Activated naive CD8-positive, alpha-beta T cell treated with anti-CD3 and anti-CD28 coated beads, Interleukin-2, amount 50 U/mL, for 24 hours (primary cell): ENCODE data around the gene NSD1.
A peak's percentile ranks its signal among the peaks of the same experiment; 100 is the strongest.

Source experiments
- ATAC-seq: fragments of 150-1000 bp; cut with Tn5 transposase; one replicate; pipeline ENCODE4 v1.10.0; 2021
- DNase-seq: peaks from one replicate; pipeline ENCODE4 v3.0.0; 2021
- H3K27ac Mint-ChIP-seq: one replicate; pipeline ENCODE4 v1.8.0; 2021; ENCODE audit warnings: mild to moderate bottlenecking, mixed read lengths
- H3K27me3 Mint-ChIP-seq: one replicate; pipeline ENCODE4 v1.8.0; 2021; ENCODE audit warnings: mixed read lengths
- H3K36me3 Mint-ChIP-seq: one replicate; pipeline ENCODE4 v1.8.0; 2021; ENCODE audit warnings: low read depth, mixed read lengths
- H3K4me1 Mint-ChIP-seq: one replicate; pipeline ENCODE4 v1.8.0; 2021; ENCODE audit warnings: mixed read lengths
- H3K4me3 Mint-ChIP-seq: one replicate; pipeline ENCODE4 v1.8.0; 2021; ENCODE audit warnings: mild to moderate bottlenecking, moderate library complexity, mixed read lengths
- H3K9me3 Mint-ChIP-seq: one replicate; pipeline ENCODE4 v1.8.0; 2021; ENCODE audit warnings: mixed read lengths

NSD1 gene

GRCh38 chr5:177310757-177311391 is 177.3 kb downstream of the NSD1 start:
- peak overlapping the region; percentile 84 for H3K4me3 Mint-ChIP-seq
- H3K36me3 Mint-ChIP-seq, result peaks cover 13% of the 10 kb centered on the region
- H3K27ac Mint-ChIP-seq, result peak overlapping the region; percentile 67
- peaks cover 37% of the 10 kb centered on the region for H3K4me1 Mint-ChIP-seq
- H3K27me3 Mint-ChIP-seq, result no peaks in the 10 kb centered on the region
- no peaks in the 10 kb centered on the region for H3K9me3 Mint-ChIP-seq
- DNase-seq (no peak), ATAC-seq (no peak)

DNA sequence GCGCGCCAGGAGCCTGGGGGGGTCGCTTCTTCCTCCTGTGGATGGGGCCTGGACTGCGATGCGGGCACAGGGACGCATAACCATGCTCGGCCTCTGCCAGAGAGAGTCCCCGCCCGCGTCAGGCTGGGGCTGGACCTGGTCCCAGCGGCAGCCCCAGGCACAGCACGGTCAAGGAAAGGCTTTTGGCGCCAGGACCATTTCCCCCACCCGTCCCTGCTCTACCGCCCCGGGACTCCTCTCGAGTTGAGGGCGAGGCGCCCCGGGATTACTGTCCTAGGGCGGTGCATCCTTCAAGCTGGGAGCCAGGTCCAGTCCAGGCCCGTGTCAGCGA is 177.8 kb downstream of the NSD1 start:
- peak overlapping the region; percentile 84 for H3K4me3 Mint-ChIP-seq
- H3K36me3 Mint-ChIP-seq, result peaks cover 8% of the 10 kb centered on the region
- H3K27me3 Mint-ChIP-seq, result no peaks in the 10 kb centered on the region
- no peak for ATAC-seq
- H3K27ac Mint-ChIP-seq, result no peak overlapping the region
- H3K4me1 Mint-ChIP-seq, result peaks cover 33% of the 10 kb centered on the region
- DNase-seq, result no peak
- H3K9me3 Mint-ChIP-seq, result no peaks in the 10 kb centered on the region

DNA sequence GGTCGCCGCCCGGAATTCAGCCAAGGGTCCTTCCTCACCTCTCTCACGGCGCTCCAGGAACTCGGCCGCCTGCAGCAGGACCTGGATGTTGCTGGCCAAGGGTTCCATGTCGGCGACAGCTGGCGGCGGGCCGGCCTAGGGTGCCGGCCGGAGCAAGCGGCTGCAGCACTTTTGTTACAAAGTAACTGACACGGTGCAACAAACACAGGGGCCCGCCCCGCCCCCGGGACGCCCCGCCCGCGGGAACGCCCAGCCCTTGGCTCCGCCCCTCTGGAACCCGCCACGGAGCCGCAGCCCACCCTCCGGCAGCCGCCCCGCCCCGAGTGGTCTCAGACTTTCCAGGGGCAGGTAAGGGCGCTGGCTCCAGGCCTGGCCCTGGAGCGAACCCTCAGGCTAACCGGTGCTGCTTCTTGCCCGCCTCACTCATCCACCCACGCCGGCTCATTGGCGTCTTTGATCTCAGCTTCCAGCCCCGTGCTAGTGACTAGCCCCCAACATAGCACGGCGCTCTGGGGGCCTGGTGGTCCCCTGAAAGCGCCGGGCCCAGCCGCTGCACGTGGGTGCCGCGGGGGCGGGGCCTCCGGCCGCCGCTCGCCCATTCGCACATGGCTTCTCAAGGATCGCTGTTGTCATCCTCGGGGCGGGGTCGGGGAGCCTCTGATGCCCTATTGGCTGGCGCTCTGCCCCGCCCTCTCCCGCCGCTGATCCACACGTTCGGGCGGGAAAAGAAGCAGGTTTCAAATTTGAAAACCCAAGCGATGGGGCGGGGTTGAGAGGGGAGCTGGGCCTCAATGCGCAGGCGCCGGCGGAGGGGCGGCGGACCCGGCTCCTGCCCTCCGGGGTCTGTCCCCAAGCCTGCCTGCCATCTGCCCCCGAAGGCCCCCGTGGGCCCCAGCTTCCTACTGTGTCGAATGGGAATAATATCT is 178.4 kb downstream of the NSD1 start, which contains the start of gene MXD3:
MXD3 (minus strand) TSS at position 176 of the 926 bp plus-strand sequence; CDS start at position 108, 68 bp downstream.
- peaks cover 28% of the 10 kb centered on the region for H3K4me1 Mint-ChIP-seq
- H3K4me3 Mint-ChIP-seq, result peak within 1 kb of the TSS; percentile 84
- peak; percentile 78 for ATAC-seq
- peak; percentile 98 for DNase-seq
- H3K36me3 Mint-ChIP-seq, result peaks cover 3% of the 10 kb centered on the region
- no peaks in the 10 kb centered on the region for H3K27me3 Mint-ChIP-seq
- H3K27ac Mint-ChIP-seq, result peak within 1 kb of the TSS; percentile 82
- H3K9me3 Mint-ChIP-seq, result no peaks in the 10 kb centered on the region

- Mint-ChIP-seq H3K4me1 (peaks cover 27% of the 10 kb centered on the region), H3K4me3 (peak overlapping the region; percentile 84), H3K27me3 (no peaks in the 10 kb centered on the region), H3K9me3 (no peaks in the 10 kb centered on the region), H3K27ac (peak overlapping the region; percentile 82), H3K36me3 (peaks cover 2% of the 10 kb centered on the region)
- ATAC-seq (peak; percentile 37), DNase-seq (peak; percentile 57)
Measured at GRCh38 chr5:177312649-177313181, 179.1 kb downstream of the NSD1 start.

DNA sequence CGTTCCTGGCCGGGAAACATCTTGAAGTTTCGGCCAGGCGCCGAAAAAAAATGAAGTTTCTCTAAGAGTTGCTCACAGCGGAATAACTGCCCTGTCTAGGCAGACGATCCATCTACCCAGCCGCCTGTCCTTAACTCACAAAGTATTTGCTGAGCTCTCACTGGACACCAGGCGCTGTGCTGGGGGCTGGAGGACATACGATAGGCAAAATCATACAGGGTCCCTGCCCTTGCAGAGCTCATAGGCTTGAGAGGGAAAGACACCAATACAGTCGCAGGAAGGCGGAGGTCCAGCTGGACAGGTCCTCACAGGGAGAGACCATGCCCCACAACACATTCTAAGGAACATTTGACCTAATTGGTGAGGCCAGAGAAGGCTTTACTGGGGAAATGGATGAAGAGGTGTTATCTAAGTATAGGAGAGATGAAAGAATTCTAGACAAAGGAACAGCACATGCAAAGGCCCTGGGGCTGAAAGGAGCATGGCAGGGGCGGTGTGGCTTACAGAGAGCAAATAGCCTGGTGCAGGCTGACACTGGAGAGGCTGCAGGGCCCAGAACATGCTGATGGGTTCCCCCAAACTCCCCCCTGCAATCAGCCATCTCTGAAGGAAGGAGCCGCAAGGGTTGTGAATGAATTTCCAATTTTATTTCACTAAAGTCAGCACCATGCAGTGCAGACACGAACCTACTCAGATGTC is 180.1 kb downstream of the NSD1 start:
- Mint-ChIP-seq H3K9me3 (no peaks in the 10 kb centered on the region), H3K27me3 (no peaks in the 10 kb centered on the region), H3K27ac (no peak overlapping the region), H3K36me3 (peaks cover 2% of the 10 kb centered on the region), H3K4me1 (peaks cover 32% of the 10 kb centered on the region), H3K4me3 (peak overlapping the region; percentile 84)
- ATAC-seq (no peak), DNase-seq (no peak)

- DNase-seq (no peak), ATAC-seq (no peak)
- Mint-ChIP-seq H3K27me3 (no peaks in the 10 kb centered on the region), H3K9me3 (no peaks in the 10 kb centered on the region), H3K4me3 (no peak overlapping the region), H3K36me3 (peaks cover 2% of the 10 kb centered on the region), H3K27ac (no peak overlapping the region), H3K4me1 (peaks cover 25% of the 10 kb centered on the region)
Measured at GRCh38 chr5:177314376-177315342, 181.1 kb downstream of the NSD1 start.

- Mint-ChIP-seq H3K9me3 (no peaks in the 10 kb centered on the region), H3K4me3 (no peak overlapping the region), H3K36me3 (peaks cover 2% of the 10 kb centered on the region), H3K27ac (no peak overlapping the region), H3K4me1 (peaks cover 28% of the 10 kb centered on the region), H3K27me3 (no peaks in the 10 kb centered on the region)
- DNase-seq (no peak), ATAC-seq (no peak)
Measured at GRCh38 chr5:177315411-177315810, 181.8 kb downstream of the NSD1 start.

- H3K4me1 Mint-ChIP-seq, result peaks cover 28% of the 10 kb centered on the region
- no peaks in the 10 kb centered on the region for H3K27me3 Mint-ChIP-seq
- H3K4me3 Mint-ChIP-seq, result no peak overlapping the region
- no peak for DNase-seq
- H3K27ac Mint-ChIP-seq, result no peak overlapping the region
- no peaks in the 10 kb centered on the region for H3K9me3 Mint-ChIP-seq
- ATAC-seq, result no peak
- H3K36me3 Mint-ChIP-seq, result peaks cover 2% of the 10 kb centered on the region
Measured at GRCh38 chr5:177316005-177316404, 182.4 kb downstream of the NSD1 start.

- ATAC-seq (peak; percentile 38), DNase-seq (peak; percentile 82)
- H3K36me3 Mint-ChIP-seq, result peaks cover 4% of the 10 kb centered on the region
- no peaks in the 10 kb centered on the region for H3K27me3 Mint-ChIP-seq
- H3K4me1 Mint-ChIP-seq, result peaks cover 20% of the 10 kb centered on the region
- H3K27ac Mint-ChIP-seq, result peak overlapping the region; percentile 35
- no peak overlapping the region for H3K4me3 Mint-ChIP-seq
- no peaks in the 10 kb centered on the region for H3K9me3 Mint-ChIP-seq
Measured at GRCh38 chr5:177317959-177318377, 184.4 kb downstream of the NSD1 start.

DNA sequence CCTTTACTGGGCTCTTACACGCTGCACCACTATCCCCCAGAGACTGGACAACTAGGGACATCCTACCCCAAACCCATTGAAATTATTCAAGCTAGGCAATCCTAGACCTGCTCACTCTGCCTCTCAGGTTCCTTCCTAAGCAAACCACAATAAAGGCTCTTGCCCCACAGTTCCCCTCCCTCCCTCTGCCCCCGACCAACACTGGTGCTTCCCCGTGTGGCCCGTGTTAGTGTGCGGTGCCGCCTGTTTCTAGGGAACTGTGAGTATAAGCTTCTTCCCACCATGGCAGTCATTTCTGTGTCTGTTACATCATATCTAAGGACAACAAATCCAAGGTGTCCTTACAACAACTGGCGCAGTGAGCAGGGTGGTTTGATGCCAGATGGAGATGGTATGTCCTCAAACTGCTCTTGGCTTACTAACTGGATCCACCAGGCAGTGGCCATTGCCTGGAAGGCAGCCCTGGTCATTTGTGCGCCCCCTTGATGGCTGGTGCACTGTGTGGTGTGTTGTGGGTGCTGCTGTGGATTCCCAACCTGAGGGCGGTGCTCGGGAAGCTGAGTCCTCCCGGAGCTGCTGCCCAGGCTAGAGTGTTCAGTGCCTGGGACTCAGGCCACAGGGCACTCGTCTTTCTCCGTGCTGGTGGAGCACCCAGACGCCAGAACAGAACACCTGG is 186.5 kb downstream of the NSD1 start:
- Mint-ChIP-seq H3K4me3 (no peak overlapping the region), H3K9me3 (no peaks in the 10 kb centered on the region), H3K27ac (no peak overlapping the region), H3K27me3 (no peaks in the 10 kb centered on the region), H3K36me3 (peaks cover 4% of the 10 kb centered on the region), H3K4me1 (peaks cover 25% of the 10 kb centered on the region)
- DNase-seq (no peak), ATAC-seq (peak; percentile 72)

GRCh38 chr5:177320879-177321278 is 187.3 kb downstream of the NSD1 start:
- DNase-seq (no peak), ATAC-seq (no peak)
- Mint-ChIP-seq H3K27ac (no peak overlapping the region), H3K9me3 (no peaks in the 10 kb centered on the region), H3K4me3 (no peak overlapping the region), H3K36me3 (peaks cover 4% of the 10 kb centered on the region), H3K27me3 (no peaks in the 10 kb centered on the region), H3K4me1 (peaks cover 25% of the 10 kb centered on the region)

DNA sequence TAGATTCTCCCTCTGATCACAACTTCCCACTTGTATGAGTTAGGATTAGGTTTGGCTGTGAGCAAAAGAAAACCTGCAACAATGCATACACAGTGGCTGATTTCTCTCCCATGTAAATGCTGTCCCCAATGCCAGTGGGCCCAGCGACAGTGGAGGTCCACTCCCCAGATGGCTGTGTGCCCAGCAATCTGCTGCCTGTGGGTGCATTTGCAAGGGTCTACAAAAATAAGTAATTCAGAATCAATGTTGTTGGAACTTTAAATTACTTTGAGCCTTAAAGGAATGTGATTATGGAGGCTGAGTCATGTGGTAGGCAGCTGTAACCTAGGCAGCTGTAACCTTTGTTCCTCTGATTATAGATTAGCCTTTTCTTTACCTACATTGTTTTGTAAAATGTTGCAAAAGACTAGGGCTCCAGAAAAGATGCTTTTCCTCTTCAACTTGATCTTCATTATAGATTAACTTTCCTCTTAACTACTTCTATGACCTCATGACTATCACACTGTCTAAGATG is 192.4 kb downstream of the NSD1 start:
- Mint-ChIP-seq H3K36me3 (peaks cover 1% of the 10 kb centered on the region), H3K4me1 (peaks cover 23% of the 10 kb centered on the region), H3K9me3 (no peaks in the 10 kb centered on the region), H3K27ac (no peak overlapping the region), H3K27me3 (no peaks in the 10 kb centered on the region), H3K4me3 (no peak overlapping the region)
- ATAC-seq (no peak), DNase-seq (no peak)
